GM12878 (cell line): ENCODE data around the gene DCAF12. TPM values are rescaled to one million over a fixed set of nuclear protein-coding genes. Genes with fewer than 3 reads are reported as not detected.

Source experiments
- ATAC-seq: fragments of 200-7000 bp; cut with Tn5 transposase; 3 replicates; pipeline ENCODE4 v1.9.1; 2020; ENCODE audit warnings: mild to moderate bottlenecking, moderate library complexity
- BruUV-seq: library from RNA; stranded (reverse); fragments of 400-500 nt; replicated peaks from 2 replicates; lab custom pipeline; 2021; lab: Mats Ljungman, UMichigan
- CTCF ChIA-PET: fragments of 300-600 bp; sonication (Branson Sonifier 250); formaldehyde crosslinking; extraction: SDS; loops from one replicate; lab custom pipeline; 2021; ENCODE audit warnings: inconsistent platforms; lab: Yijun Ruan, JAX
- POLR2A ChIA-PET: fragments of 350-600 bp; formaldehyde crosslinking; extraction: SDS; loops from one replicate; lab custom pipeline; 2021; ENCODE audit warnings: inconsistent platforms; lab: Charles Lee
- RAD21 ChIA-PET: fragments of 300-600 bp; sonication (Branson Sonifier 250); formaldehyde crosslinking; loops from one replicate; lab custom pipeline; 2023; ENCODE audit warnings: antibody characterized with exemption; ENCODE audit not compliant: unreplicated experiment; lab: Charles Lee
- SMC1A ChIA-PET: fragments of 300-600 bp; sonication (Branson Sonifier 250); formaldehyde crosslinking; loops from one replicate; lab custom pipeline; 2023; ENCODE audit not compliant: unreplicated experiment, uncharacterized antibody; lab: Charles Lee
- DNase-seq: peaks from one replicate; pipeline ENCODE4 v3.0.0-alpha.2; 2011; ENCODE audit warnings: low read depth, low spot score
- FAIRE-seq: peaks from 3 replicates; lab custom pipeline; 2011; peaks lifted over from hg19 to GRCh38; lab: Jason Lieb, UNC
- H2AFZ ChIP-seq: 2 replicates; pipeline ENCODE4 v1.6.0; 2011; ENCODE audit warnings: low read depth, low read length, control low read depth; ENCODE audit not compliant: control insufficient read depth
- H3K27ac ChIP-seq: 2 replicates; pipeline ENCODE4 v1.5.1; 2011; ENCODE audit warnings: control low read depth; ENCODE audit not compliant: control insufficient read depth, insufficient read depth
- H3K27me3 ChIP-seq, 2 experiments: replicated peaks in 1 of 2; 2 replicates each; pipeline versions ENCODE4 v1.6.0 to v1.6.1; 2011; ENCODE audit warnings: low read length in 1 of 2; ENCODE audit not compliant: control insufficient read depth in 2 of 2, insufficient read depth in 2 of 2
- H3K36me3 ChIP-seq, 2 experiments: 2 replicates each; pipeline ENCODE4 v1.5.1; 2011; ENCODE audit warnings: low read length in 1 of 2; ENCODE audit not compliant: control insufficient read depth in 2 of 2, insufficient read depth in 2 of 2
- H3K4me1 ChIP-seq: 2 replicates; pipeline ENCODE4 v1.6.1; 2011; ENCODE audit warnings: mild to moderate bottlenecking, low read length, moderate library complexity, mixed read lengths; ENCODE audit not compliant: control insufficient read depth, insufficient read depth
- H3K4me2 ChIP-seq: 2 replicates; pipeline ENCODE4 v1.6.0; 2011; ENCODE audit warnings: control low read depth; ENCODE audit not compliant: control insufficient read depth, insufficient read depth
- H3K4me3 ChIP-seq: fragments of 200-600 bp; sonication (generic); 2 replicates; pipeline ENCODE4 v1.5.1; 2016
- H3K79me2 ChIP-seq: 2 replicates; pipeline ENCODE4 v1.6.0; 2011; ENCODE audit warnings: low read length; ENCODE audit not compliant: control insufficient read depth, insufficient read depth
- H3K9ac ChIP-seq: 2 replicates; pipeline ENCODE4 v1.8.0; 2011; ENCODE audit warnings: low read length, control low read depth, mixed read lengths; ENCODE audit not compliant: control insufficient read depth, insufficient read depth
- H3K9me3 ChIP-seq: replicated peaks from 3 replicates; pipeline ENCODE4 v1.5.1; 2011; ENCODE audit warnings: mild to moderate bottlenecking, low read length; ENCODE audit not compliant: control insufficient read depth, insufficient read depth
- H4K20me1 ChIP-seq: 2 replicates; pipeline ENCODE4 v1.6.0; 2011; ENCODE audit not compliant: control insufficient read depth, insufficient read depth
- ATF7 ChIP-seq: fragments of 450-650 bp; IDR thresholded peaks from 2 replicates; pipeline ENCODE4 v1.6.1; 2016; ENCODE audit warnings: low read depth, mild to moderate bottlenecking
- CEBPB ChIP-seq, 2 experiments: fragments of 150-350 bp in 1 of 2; IDR thresholded peaks; 2 replicates each; pipeline ENCODE4 v1.6.1; 2012 to 2014; ENCODE audit warnings: low read depth in 2 of 2, low read length in 2 of 2, borderline replicate concordance in 1 of 2, inconsistent platforms in 1 of 2
- CHD2 ChIP-seq: IDR thresholded peaks from 2 replicates; pipeline ENCODE4 v1.6.1; 2011; ENCODE audit warnings: low read depth, low read length, improper control_type of control experiment, borderline replicate concordance
- JUND ChIP-seq: IDR thresholded peaks from 2 replicates; pipeline ENCODE4 v1.6.1; 2012; ENCODE audit warnings: low read depth, mild to moderate bottlenecking, low read length, improper control_type of control experiment, moderate library complexity
- POLR2AphosphoS5 ChIP-seq: IDR thresholded peaks from 2 replicates; pipeline ENCODE4 v1.6.1; 2011; ENCODE audit warnings: mild to moderate bottlenecking, low read length, inconsistent platforms
- SREBF2 ChIP-seq: IDR thresholded peaks from 2 replicates; pipeline ENCODE4 v1.6.1; 2012; ENCODE audit warnings: mild to moderate bottlenecking, low read length
- TAF1 ChIP-seq: IDR thresholded peaks from 2 replicates; pipeline ENCODE4 v1.6.1; 2011; ENCODE audit warnings: mild to moderate bottlenecking, low read depth, low read length, borderline replicate concordance
- TBL1XR1 ChIP-seq: IDR thresholded peaks from 2 replicates; pipeline ENCODE4 v1.6.1; 2012; ENCODE audit warnings: low read depth, low read length, improper control_type of control experiment
- YBX1 ChIP-seq: fragments of 450-650 bp; IDR thresholded peaks from 2 replicates; pipeline ENCODE4 v1.6.1; 2016; ENCODE audit warnings: antibody characterized with exemption
- ZNF217 ChIP-seq: fragments of 450-650 bp; IDR thresholded peaks from 2 replicates; pipeline ENCODE4 v1.6.1; 2017; ENCODE audit warnings: antibody characterized with exemption, mild to moderate bottlenecking
- WGBS: methylation state at CpG from one replicate; pipeline ENCODE4 v1.1.6; 2016; ENCODE audit warnings: low lambda C conversion rate; ENCODE audit not compliant: insufficient replicate concordance, insufficient coverage; ENCODE audit errors: missing lambda C conversion rate; 5-methylcytosine and 5-hydroxymethylcytosine counted together
- in situ Hi-C: fragments of 300-500 bp; cut with MboI; formaldehyde crosslinking; loops from 9 replicates; pipeline ENCODE4 v1.14.3; 2018; ENCODE audit warnings: mixed read lengths
- intact Hi-C: fragments of 100-400 bp; cut with micrococcal nuclease; formaldehyde crosslinking; loops from one replicate; pipeline ENCODE4 v1.14.2; 2022; ENCODE audit not compliant: unreplicated experiment
- polyA plus RNA-seq, 11 experiments: library from polyadenylated mRNA; depleted of rRNA in 4 of 11; unstranded in 6 of 11; stranded (reverse) in 5 of 11; fragments of >200 nt; fragmentation: Nextera tagmentation in 4 of 11; fragmentation: Illumina TruSeq in 1 of 11; extraction: Ambion mirVana in 4 of 11; extraction: Trizol in 1 of 11; gene quantifications; 1 replicate in 1 of 11; 2 replicates in 10 of 11; pipeline versions ENCODE4 v1.2.1 to v1.2.3, GENCODE V29; 2011 to 2016; ENCODE audit warnings: inconsistent platforms in 2 of 11, missing spikeins in 2 of 11, low read depth in 1 of 11
- total RNA-seq, 4 experiments: library from RNA; depleted of rRNA in 3 of 4; stranded (reverse); fragments of >200 nt in 3 of 4; fragmentation: Illumina TruSeq in 1 of 4; extraction: Trizol in 1 of 4; gene quantifications; 2 replicates each; pipeline versions ENCODE4 v1.2.1 to v1.2.3, GENCODE V29; 2013 to 2021
- TF ChIP-seq, protein P1 (sequence below): IDR thresholded peaks from 2 replicates; pipeline ENCODE4 v1.6.1; 2011; ENCODE audit warnings: borderline replicate concordance, low read depth, mild to moderate bottlenecking, moderate library complexity, low read length; ENCODE audit not compliant: insufficient read depth, poor library complexity, severe bottlenecking
- TF ChIP-seq, protein P2 (sequence below): IDR thresholded peaks from 2 replicates; pipeline ENCODE4 v1.6.1; 2011; ENCODE audit warnings: mild to moderate bottlenecking, low read depth, low read length, moderate library complexity; ENCODE audit not compliant: insufficient replicate concordance
- TF ChIP-seq, protein P3 (sequence below): IDR thresholded peaks from 2 replicates; pipeline ENCODE4 v1.6.1; 2012; ENCODE audit warnings: mild to moderate bottlenecking, low read depth, low read length
- TF ChIP-seq, protein P4 (sequence below): IDR thresholded peaks from 2 replicates; pipeline ENCODE4 v1.6.1; 2011; ENCODE audit warnings: low read depth, mild to moderate bottlenecking, low read length, moderate library complexity, borderline replicate concordance; ENCODE audit errors: extremely low read depth

Gene DCAF12
- total and polyA plus RNA-seq, 10 of the 15 experiments (the other 5 are each of a cell fraction or from before 2014, with no cell fraction given), result 11.7 to 57.6 (median 34.6) TPM

DNA sequence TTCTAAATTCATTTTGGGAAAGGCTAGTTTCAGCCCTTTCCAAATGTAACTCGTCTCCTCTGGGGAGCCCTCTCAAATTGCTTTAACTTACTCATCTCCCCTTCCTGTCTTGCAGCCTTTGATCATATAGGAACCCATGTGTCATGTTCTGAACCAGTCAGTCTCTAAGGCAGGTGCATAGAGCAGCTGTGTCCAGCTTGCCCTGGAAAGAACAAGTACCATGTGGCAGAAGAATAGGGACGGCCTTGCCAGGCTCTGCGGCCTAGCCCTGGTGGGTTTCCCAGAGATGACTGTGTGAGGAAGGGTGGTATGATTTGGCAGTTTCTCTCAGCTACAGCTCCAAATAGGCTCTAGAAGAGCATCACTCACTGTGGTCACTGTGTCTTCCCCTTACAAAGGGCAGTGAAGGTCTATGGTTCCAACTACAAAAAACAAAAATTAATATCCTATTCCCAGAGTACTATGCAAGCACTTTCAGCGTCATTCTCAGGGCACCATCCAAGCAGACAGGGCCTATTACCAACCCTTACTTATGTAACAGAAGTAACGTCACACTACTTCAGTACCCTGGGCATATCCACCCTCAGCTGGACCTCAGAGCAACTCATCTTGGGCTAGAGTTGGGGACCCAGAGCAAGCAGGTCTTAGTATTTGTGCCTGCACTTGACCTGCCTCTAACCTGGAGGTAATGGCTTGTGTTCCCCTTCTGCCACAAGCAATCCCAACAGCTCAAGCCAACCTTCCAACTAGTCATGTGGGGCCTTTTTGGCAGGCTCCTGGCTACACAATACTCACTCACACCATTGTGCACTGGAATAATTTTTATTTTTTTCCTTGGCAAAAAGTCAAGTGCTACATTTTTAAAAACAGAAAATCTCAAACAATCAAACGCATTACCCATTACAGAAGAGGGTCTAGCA is 40.7 kb downstream of the DCAF12 start:
- no peak for FAIRE-seq
- H3K4me2 ChIP-seq, result no peak overlapping the region
- no peaks in the 10 kb centered on the region for H3K9me3 ChIP-seq
- H4K20me1 ChIP-seq, result no peaks in the 10 kb centered on the region
- RAD21 ChIA-PET, result no interaction called here
- intact Hi-C loops, result no loop called here
- no peaks in the 10 kb centered on the region for H3K4me1 ChIP-seq
- H3K79me2 ChIP-seq, result no peaks in the 10 kb centered on the region
- H3K36me3 ChIP-seq, result peaks cover 7 to 27% of the 10 kb centered on the region in 2 experiments
- DNase-seq, result no peak
- no TSS peak for BruUV-seq
- no peak overlapping the region for H3K4me3 ChIP-seq
- no peak overlapping the region for H3K27ac ChIP-seq
- SMC1A ChIA-PET, result interaction anchor here (0.7 kb wide), 1 partner anchor 71 kb away, joined by 3 read pairs; no protein-coding TSS in a partner anchor
- POLR2A ChIA-PET, result no interaction called here
- ATAC-seq, result no peak
- no peak overlapping the region for H2AFZ ChIP-seq
- 66% methylated on average over 6 of the region's 6 CpGs for WGBS
- H3K27me3 ChIP-seq, result no peaks in the 10 kb centered on the region
- H3K9ac ChIP-seq, result no peak overlapping the region
- in situ Hi-C loops, result no loop called here
- CTCF ChIA-PET, result interaction anchor here (0.6 to 1.1 kb wide), 2 partner anchors 12 to 172 kb away, joined by 3 read pairs; no protein-coding TSS in a partner anchor
- TF ChIP-seq TBL1XR1 (no peak), YBX1 (no peak), SREBF2 (no peak), TAF1 (no peak), ZNF217 (no peak), JUND (no peak), ATF7 (no peak), CHD2 (no peak), CEBPB (IDR thresholded peaks at IDR 0.05; ENCODE audit: borderline replicate concordance in 1 of 2, low read depth in 2 of 2, low read length in 2 of 2) (no peak), POLR2AphosphoS5 (no peak)
- TF ChIP-seq, protein P1, sequence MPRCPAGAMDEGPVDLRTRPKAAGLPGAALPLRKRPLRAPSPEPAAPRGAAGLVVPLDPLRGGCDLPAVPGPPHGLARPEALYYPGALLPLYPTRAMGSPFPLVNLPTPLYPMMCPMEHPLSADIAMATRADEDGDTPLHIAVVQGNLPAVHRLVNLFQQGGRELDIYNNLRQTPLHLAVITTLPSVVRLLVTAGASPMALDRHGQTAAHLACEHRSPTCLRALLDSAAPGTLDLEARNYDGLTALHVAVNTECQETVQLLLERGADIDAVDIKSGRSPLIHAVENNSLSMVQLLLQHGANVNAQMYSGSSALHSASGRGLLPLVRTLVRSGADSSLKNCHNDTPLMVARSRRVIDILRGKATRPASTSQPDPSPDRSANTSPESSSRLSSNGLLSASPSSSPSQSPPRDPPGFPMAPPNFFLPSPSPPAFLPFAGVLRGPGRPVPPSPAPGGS, result no peak
- TF ChIP-seq, protein P2, sequence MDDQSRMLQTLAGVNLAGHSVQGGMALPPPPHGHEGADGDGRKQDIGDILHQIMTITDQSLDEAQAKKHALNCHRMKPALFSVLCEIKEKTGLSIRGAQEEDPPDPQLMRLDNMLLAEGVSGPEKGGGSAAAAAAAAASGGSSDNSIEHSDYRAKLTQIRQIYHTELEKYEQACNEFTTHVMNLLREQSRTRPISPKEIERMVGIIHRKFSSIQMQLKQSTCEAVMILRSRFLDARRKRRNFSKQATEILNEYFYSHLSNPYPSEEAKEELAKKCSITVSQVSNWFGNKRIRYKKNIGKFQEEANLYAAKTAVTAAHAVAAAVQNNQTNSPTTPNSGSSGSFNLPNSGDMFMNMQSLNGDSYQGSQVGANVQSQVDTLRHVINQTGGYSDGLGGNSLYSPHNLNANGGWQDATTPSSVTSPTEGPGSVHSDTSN, result no peak
- TF ChIP-seq, protein P3, sequence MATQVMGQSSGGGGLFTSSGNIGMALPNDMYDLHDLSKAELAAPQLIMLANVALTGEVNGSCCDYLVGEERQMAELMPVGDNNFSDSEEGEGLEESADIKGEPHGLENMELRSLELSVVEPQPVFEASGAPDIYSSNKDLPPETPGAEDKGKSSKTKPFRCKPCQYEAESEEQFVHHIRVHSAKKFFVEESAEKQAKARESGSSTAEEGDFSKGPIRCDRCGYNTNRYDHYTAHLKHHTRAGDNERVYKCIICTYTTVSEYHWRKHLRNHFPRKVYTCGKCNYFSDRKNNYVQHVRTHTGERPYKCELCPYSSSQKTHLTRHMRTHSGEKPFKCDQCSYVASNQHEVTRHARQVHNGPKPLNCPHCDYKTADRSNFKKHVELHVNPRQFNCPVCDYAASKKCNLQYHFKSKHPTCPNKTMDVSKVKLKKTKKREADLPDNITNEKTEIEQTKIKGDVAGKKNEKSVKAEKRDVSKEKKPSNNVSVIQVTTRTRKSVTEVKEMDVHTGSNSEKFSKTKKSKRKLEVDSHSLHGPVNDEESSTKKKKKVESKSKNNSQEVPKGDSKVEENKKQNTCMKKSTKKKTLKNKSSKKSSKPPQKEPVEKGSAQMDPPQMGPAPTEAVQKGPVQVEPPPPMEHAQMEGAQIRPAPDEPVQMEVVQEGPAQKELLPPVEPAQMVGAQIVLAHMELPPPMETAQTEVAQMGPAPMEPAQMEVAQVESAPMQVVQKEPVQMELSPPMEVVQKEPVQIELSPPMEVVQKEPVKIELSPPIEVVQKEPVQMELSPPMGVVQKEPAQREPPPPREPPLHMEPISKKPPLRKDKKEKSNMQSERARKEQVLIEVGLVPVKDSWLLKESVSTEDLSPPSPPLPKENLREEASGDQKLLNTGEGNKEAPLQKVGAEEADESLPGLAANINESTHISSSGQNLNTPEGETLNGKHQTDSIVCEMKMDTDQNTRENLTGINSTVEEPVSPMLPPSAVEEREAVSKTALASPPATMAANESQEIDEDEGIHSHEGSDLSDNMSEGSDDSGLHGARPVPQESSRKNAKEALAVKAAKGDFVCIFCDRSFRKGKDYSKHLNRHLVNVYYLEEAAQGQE, result no peak
- TF ChIP-seq, protein P4, sequence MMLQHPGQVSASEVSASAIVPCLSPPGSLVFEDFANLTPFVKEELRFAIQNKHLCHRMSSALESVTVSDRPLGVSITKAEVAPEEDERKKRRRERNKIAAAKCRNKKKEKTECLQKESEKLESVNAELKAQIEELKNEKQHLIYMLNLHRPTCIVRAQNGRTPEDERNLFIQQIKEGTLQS, result no peak
